ENCODE results near the gene GTF2IRD2.
"Not testable (repeated sequence)": the region's sequence is repeated elsewhere in the genome, so short reads cannot be mapped to it uniquely, and the experiment has no call there.

Gene GTF2IRD2

DNA sequence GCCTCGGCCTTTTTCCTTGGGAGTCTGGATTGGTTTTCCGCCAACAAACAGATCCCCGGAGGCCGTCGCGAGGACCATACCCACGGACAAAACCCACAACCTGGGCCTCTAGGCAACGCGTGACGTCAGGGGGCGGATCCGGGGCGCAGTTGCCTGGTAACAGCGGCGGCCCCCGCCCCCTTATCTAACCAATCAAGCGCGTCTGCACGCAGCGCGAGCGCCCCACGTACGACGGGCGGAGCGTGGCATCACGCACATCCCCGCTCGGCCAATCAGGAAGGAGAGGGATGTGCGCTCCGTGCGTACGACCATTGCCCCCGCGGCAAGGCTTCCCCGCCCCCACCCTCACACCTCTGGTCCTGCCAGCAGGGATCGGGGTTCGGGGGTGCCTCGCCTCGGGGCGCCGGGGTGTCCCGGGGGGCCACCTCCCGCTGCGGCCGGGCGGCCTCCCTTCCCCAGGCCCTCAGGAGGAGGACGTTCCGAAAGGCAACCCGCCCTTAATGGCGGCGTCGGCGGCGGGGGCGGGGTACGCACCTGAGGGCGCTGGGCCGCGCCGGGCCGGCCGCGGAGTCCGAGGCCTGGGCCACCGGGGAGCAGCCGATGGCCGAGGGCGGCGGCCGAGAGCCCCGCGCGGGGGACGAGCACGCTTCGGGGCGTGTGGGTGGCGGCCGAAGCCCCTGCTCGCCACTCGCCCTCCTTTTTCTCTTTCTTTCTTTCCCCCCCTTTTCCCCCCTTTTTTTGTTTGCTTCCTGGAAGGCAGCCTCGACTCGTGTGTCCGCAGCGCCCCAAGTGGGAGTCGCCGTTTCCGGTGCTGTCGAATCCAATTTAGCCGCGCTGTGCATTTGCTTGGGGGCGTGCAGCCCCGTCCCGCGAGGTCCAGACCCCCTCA lies at the start of gene GTF2IRD2:
Gene GTF2IRD2, minus strand, starts transcription at position 773 of the 889 bp plus-strand sequence. CDS start 15,227 bp downstream, outside the sequence.
- H3K9me3 ChIP-seq; H3K36me3 ChIP-seq; H3K27ac ChIP-seq; H3K4me1 ChIP-seq (ENCODE audit: control insufficient read depth in 1 of 2, insufficient read depth in 1 of 2, low read depth in 1 of 2, low read length in 1 of 2); H3K27me3 ChIP-seq: not testable (repeated sequence)
- peak within 1 kb of the TSS in 1 of 2 experiments; percentile 20 for H3K4me3 ChIP-seq (ENCODE audit: low read depth in 1 of 2, low read length in 1 of 2)

- H3K4me3 ChIP-seq (ENCODE audit: low read depth in 1 of 2, low read length in 1 of 2), result peak overlapping the region; percentile 62 to 65
- H3K27ac ChIP-seq, result peak overlapping the region; percentile 62
- H3K27me3 ChIP-seq, result not testable (repeated sequence)
These were observed 39.0 kb upstream of the GTF2IRD2 start for GRCh38 chr7:74890158-74891123.

DNA sequence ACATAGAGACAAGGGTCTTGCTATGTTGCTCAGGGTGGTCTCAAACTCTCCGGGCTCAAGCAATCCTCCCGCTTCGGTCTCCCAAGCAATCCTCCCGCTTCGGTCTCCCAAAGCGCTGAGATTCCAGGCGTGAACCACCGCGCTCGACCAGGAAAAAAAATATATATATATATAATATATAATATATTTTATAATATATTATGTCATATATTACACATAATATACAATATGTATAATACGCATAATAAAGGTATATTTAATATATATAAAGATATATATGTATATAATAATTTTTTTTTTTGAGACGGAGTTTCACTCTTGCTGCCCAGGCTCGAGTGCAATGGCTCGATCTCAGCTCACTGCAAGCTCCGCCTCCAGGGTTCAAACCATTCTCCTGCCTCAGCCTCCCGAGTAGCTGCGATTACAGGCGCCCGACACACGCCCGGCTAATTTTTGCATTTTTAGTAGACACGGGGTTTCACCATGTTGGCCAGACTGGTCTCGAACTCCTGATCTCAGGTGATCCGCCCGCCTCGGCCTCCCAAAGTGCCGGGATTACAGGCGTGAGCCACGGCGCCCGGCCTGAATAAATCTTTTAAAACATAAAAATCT lies 38.2 kb upstream of the GTF2IRD2 start:
- H3K27ac ChIP-seq; H3K4me3 ChIP-seq (ENCODE audit: low read depth in 1 of 2, low read length in 1 of 2); H3K36me3 ChIP-seq; H3K4me1 ChIP-seq (ENCODE audit: control insufficient read depth in 1 of 2, insufficient read depth in 1 of 2, low read depth in 1 of 2, low read length in 1 of 2); H3K9me3 ChIP-seq; H3K27me3 ChIP-seq: not testable (repeated sequence)

More at GRCh38 chr7:74890158-74891123, 39.0 kb upstream of the GTF2IRD2 start:
- not testable (repeated sequence) for H3K4me1 ChIP-seq (ENCODE audit: control insufficient read depth in 1 of 2, insufficient read depth in 1 of 2, low read depth in 1 of 2, low read length in 1 of 2); H3K36me3 ChIP-seq; H3K9me3 ChIP-seq

DNA sequence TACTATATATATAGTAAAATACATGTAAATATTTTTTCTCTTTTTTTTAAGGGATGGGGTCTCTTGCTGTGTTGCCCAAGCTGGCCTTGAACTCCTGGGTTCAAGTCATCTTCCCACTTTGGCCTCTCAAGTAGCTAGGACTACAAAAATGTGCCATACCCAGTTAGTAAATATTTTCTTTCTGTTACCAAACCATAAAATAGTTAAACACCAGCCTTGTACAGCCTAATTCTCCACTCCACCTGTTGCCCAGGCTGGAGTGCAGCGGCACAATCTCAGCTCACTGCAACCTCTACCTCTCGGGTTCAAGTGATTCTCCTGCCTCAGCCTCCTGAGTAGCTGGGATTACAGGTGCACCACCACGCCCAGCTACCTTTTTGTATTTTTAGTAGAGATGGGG lies 33.9 kb upstream of the GTF2IRD2 start:
- not testable (repeated sequence) for H3K4me1 ChIP-seq (ENCODE audit: control insufficient read depth in 1 of 2, insufficient read depth in 1 of 2, low read depth in 1 of 2, low read length in 1 of 2); H3K27ac ChIP-seq; H3K27me3 ChIP-seq; H3K9me3 ChIP-seq; H3K4me3 ChIP-seq (ENCODE audit: low read depth in 1 of 2, low read length in 1 of 2); H3K36me3 ChIP-seq

DNA sequence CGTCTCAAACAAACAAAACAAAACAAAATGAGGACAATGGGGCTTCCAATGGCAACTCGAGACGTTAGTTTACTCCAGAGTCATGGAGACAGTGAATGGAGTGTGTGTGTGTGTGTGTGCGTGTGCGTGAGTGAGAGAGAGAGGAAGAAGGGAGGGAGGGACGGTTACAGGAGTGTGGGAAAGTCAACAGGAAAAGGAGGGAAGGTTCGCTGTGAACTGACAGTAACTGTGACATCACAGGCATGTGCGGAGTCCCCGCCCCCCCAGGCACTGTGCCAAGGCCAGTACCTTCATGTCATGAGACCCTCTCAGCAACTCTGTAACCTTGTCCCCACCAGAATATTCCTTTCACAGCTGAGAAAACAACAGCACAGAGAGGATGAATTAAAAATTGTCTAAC lies 30.7 kb upstream of the GTF2IRD2 start:
- not testable (repeated sequence) for H3K4me1 ChIP-seq (ENCODE audit: control insufficient read depth in 1 of 2, insufficient read depth in 1 of 2, low read depth in 1 of 2, low read length in 1 of 2); H3K27me3 ChIP-seq; H3K9me3 ChIP-seq; H3K4me3 ChIP-seq (ENCODE audit: low read depth in 1 of 2, low read length in 1 of 2); H3K36me3 ChIP-seq; H3K27ac ChIP-seq

- not testable (repeated sequence) for H3K4me3 ChIP-seq (ENCODE audit: low read depth in 1 of 2, low read length in 1 of 2); H3K4me1 ChIP-seq (ENCODE audit: control insufficient read depth in 1 of 2, insufficient read depth in 1 of 2, low read depth in 1 of 2, low read length in 1 of 2); H3K27ac ChIP-seq; H3K9me3 ChIP-seq; H3K36me3 ChIP-seq; H3K27me3 ChIP-seq
These were observed 23.5 kb upstream of the GTF2IRD2 start for GRCh38 chr7:74874748-74875512.

- H3K27ac ChIP-seq; H3K9me3 ChIP-seq; H3K36me3 ChIP-seq; H3K4me3 ChIP-seq (ENCODE audit: low read depth in 1 of 2, low read length in 1 of 2); H3K4me1 ChIP-seq (ENCODE audit: control insufficient read depth in 1 of 2, insufficient read depth in 1 of 2, low read depth in 1 of 2, low read length in 1 of 2); H3K27me3 ChIP-seq: not testable (repeated sequence)
These were observed 22.8 kb upstream of the GTF2IRD2 start for GRCh38 chr7:74874104-74874747.

DNA sequence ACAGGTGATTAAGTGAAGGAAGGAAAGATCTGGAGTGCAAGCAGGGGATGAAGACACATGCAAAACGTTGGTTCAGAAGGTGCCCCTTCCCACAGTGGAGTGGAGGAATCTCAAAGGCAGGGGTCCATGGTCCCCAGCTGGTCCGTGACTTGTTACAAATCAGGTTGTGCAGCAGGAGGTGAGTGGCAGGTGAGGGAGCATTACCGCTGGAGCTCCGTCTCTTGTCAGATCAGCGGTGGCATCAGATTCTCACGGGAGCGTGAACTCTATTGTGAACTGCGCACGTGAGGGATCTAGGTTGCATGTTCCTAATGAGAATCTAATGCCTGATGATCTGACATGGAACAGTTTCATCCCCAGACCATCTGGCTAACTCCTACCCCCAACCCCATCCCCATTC lies 21.1 kb upstream of the GTF2IRD2 start:
- not testable (repeated sequence) for H3K4me3 ChIP-seq (ENCODE audit: low read depth in 1 of 2, low read length in 1 of 2); H3K27me3 ChIP-seq; H3K4me1 ChIP-seq (ENCODE audit: control insufficient read depth in 1 of 2, insufficient read depth in 1 of 2, low read depth in 1 of 2, low read length in 1 of 2); H3K9me3 ChIP-seq; H3K36me3 ChIP-seq; H3K27ac ChIP-seq

DNA sequence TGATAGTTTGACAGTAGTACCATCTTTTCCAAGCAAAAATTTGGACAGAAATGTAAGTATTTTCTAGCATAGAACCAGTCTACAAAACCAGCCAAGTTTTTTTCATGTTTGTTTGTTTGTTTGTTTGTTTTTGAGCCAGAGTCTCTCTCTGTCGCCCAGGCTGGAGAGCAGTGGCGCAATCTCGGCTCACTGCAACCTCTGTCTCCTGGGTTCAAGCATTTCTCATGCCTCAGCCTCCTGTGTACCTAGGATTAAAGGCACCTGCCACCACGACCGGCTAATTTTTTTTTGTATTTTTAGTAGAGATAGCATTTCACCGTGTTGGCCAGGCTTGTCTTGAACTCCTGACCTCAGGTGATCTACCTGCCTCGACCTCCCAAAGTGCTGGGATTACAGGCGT lies 14.4 kb upstream of the GTF2IRD2 start:
- H3K36me3 ChIP-seq; H3K4me1 ChIP-seq (ENCODE audit: control insufficient read depth in 1 of 2, insufficient read depth in 1 of 2, low read depth in 1 of 2, low read length in 1 of 2); H3K9me3 ChIP-seq; H3K27ac ChIP-seq; H3K27me3 ChIP-seq; H3K4me3 ChIP-seq (ENCODE audit: low read depth in 1 of 2, low read length in 1 of 2): not testable (repeated sequence)

DNA sequence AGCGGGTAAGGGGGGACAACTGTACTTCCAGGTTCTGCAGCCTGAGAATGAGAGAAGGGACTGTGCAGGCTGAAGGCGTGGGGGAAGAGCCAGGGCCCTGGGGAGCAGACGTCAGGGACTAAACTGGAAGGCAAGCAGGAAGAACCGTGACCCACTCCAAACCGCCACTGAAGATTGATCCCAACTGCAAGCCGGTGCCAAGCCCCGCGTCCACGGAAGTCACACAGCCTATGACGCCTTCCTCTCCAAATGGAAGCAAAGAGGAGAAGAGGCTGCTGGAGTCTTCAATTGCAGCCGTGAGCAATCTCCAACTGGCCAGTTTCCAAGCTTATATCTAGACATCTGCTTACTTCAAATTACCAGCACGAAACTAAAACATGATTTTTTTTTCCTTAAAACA lies 1.6 kb downstream of the GTF2IRD2 start:
- H3K27ac ChIP-seq; H3K27me3 ChIP-seq; H3K36me3 ChIP-seq; H3K4me1 ChIP-seq (ENCODE audit: control insufficient read depth in 1 of 2, insufficient read depth in 1 of 2, low read depth in 1 of 2, low read length in 1 of 2); H3K9me3 ChIP-seq; H3K4me3 ChIP-seq (ENCODE audit: low read depth in 1 of 2, low read length in 1 of 2): not testable (repeated sequence)

GRCh38 chr7:74830411-74830810 lies 21.0 kb downstream of the GTF2IRD2 start:
- not testable (repeated sequence) for H3K36me3 ChIP-seq; H3K27me3 ChIP-seq; H3K4me3 ChIP-seq (ENCODE audit: low read depth in 1 of 2, low read length in 1 of 2); H3K4me1 ChIP-seq (ENCODE audit: control insufficient read depth in 1 of 2, insufficient read depth in 1 of 2, low read depth in 1 of 2, low read length in 1 of 2); H3K9me3 ChIP-seq; H3K27ac ChIP-seq

DNA sequence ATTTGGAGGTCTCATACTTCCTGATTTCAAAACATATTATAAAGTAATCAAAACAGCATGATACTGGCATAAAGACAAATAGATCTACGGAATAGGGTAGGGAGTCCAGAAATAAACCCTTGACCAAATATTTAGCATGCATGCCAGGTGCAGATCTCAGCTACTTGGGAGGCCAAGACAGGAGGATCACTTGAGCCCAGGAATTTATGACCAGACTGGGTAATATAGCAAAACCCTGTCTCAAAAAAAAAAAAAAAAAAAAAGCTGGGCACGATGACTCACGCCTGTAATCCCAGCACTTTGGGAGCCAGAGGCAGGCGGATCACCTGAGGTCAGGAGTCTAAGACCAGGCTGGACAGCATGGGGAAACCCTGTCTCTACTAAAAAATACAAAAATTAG lies 21.4 kb downstream of the GTF2IRD2 start:
- H3K4me1 ChIP-seq (ENCODE audit: control insufficient read depth in 1 of 2, insufficient read depth in 1 of 2, low read depth in 1 of 2, low read length in 1 of 2); H3K27ac ChIP-seq; H3K27me3 ChIP-seq; H3K36me3 ChIP-seq; H3K9me3 ChIP-seq; H3K4me3 ChIP-seq (ENCODE audit: low read depth in 1 of 2, low read length in 1 of 2): not testable (repeated sequence)
